K562 (cell line): Measurements from ENCODE around the gene RTF2. TPM values are rescaled to one million over a fixed set of nuclear protein-coding genes. Genes with fewer than 3 reads are reported as not detected.
A peak's percentile ranks its signal among the peaks of the same experiment; 100 is the strongest.

Source experiments
- ATAC-seq: fragments of 200-7000 bp; cut with Tn5 transposase; 3 replicates; pipeline ENCODE4 v1.9.1; 2020; ENCODE audit warnings: moderate library complexity
- BruUV-seq: library from RNA; stranded (reverse); fragments of 400-500 nt; replicated peaks from 2 replicates; lab custom pipeline; 2021; lab: Mats Ljungman, UMichigan
- CTCF ChIA-PET: fragments of 300-600 bp; formaldehyde crosslinking; extraction: SDS; loops from one replicate; lab custom pipeline; 2021; ENCODE audit warnings: low intra/inter-chr PET ratio; lab: Yijun Ruan, JAX
- POLR2A ChIA-PET: fragments of 300-600, 350-650 bp; sonication (Branson Sonifier 250); formaldehyde crosslinking; extraction: SDS; loops from one replicate; lab custom pipeline; 2021; ENCODE audit warnings: antibody characterized with exemption, inconsistent platforms; lab: Yijun Ruan, JAX
- DNase-seq, 4 experiments: peaks; one replicate each; pipeline versions ENCODE4 v3.0.0 to v3.0.0-alpha.2; 2011 to 2018; ENCODE audit warnings: low spot score in 3 of 4, mixed read lengths in 3 of 4; ENCODE audit errors: extremely low read depth in 1 of 4
- FAIRE-seq: peaks from 2 replicates; lab custom pipeline; 2011; peaks lifted over from hg19 to GRCh38; lab: Jason Lieb, UNC
- H2AFZ ChIP-seq: 2 replicates; pipeline ENCODE4 v1.6.0; 2011; ENCODE audit warnings: low read depth, low read length, control low read depth, inconsistent platforms
- H3K27ac ChIP-seq: fragments of 200-600 bp; 3 replicates; pipeline ENCODE4 v1.8.0; 2011; ENCODE audit warnings: low read depth, mild to moderate bottlenecking, control low read depth, inconsistent platforms, low read length, moderate library complexity, mixed read lengths; ENCODE audit errors: extremely low read depth
- H3K27me3 ChIP-seq, 2 experiments: fragments of 300-600 bp in 1 of 2; 2 replicates in 1 of 2; 3 replicates in 1 of 2; pipeline versions ENCODE4 v1.6.0 to v1.8.0; 2011; ENCODE audit warnings: inconsistent platforms in 2 of 2, low read length in 2 of 2, mild to moderate bottlenecking in 1 of 2, mixed read lengths in 1 of 2, moderate library complexity in 1 of 2; ENCODE audit not compliant: control insufficient read depth in 2 of 2, insufficient read depth in 2 of 2
- H3K36me3 ChIP-seq: fragments of 300-600 bp; 3 replicates; pipeline ENCODE4 v1.8.0; 2011; ENCODE audit warnings: mild to moderate bottlenecking, low read length, inconsistent platforms; ENCODE audit not compliant: control insufficient read depth, insufficient read depth
- H3K4me1 ChIP-seq, 2 experiments: fragments of 200-600 bp in 1 of 2; replicated peaks in 1 of 2; 2 replicates in 1 of 2; 3 replicates in 1 of 2; pipeline versions ENCODE4 v1.5.1 to v1.8.0; 2011; ENCODE audit warnings: inconsistent platforms in 2 of 2, low read length in 2 of 2, mild to moderate bottlenecking in 1 of 2, mixed read lengths in 1 of 2, moderate library complexity in 1 of 2; ENCODE audit not compliant: control insufficient read depth in 2 of 2, insufficient read depth in 2 of 2
- H3K4me2 ChIP-seq: 2 replicates; pipeline ENCODE4 v1.6.1; 2011; ENCODE audit warnings: low read length, control low read depth, inconsistent platforms, mixed read lengths; ENCODE audit not compliant: insufficient read depth
- H3K4me3 ChIP-seq: fragments of 200-600 bp; sonication (generic), shearing (Covaris generic); 2 replicates; pipeline ENCODE4 v1.5.1; 2016; ENCODE audit warnings: control low read depth, inconsistent platforms
- H3K79me2 ChIP-seq: fragments of 200-600 bp; 3 replicates; pipeline ENCODE4 v1.8.0; 2011; ENCODE audit warnings: low read length, inconsistent platforms; ENCODE audit not compliant: control insufficient read depth, insufficient read depth
- H3K9ac ChIP-seq, 2 experiments: 2 replicates each; pipeline versions ENCODE4 v1.6.0 to v1.6.1; 2011; ENCODE audit warnings: low read depth in 2 of 2, low read length in 2 of 2, control low read depth in 1 of 2, inconsistent platforms in 1 of 2, mild to moderate bottlenecking in 1 of 2, mixed read lengths in 1 of 2; ENCODE audit not compliant: insufficient read depth in 1 of 2
- H3K9me1 ChIP-seq: one replicate; pipeline ENCODE4 v1.6.0; 2011; ENCODE audit warnings: inconsistent platforms, mild to moderate bottlenecking, low read length, moderate library complexity; ENCODE audit not compliant: control insufficient read depth, insufficient read depth
- H3K9me3 ChIP-seq: replicated peaks from 2 replicates; pipeline ENCODE4 v1.5.1; 2011; ENCODE audit warnings: low read depth, low read length, inconsistent platforms; ENCODE audit not compliant: control insufficient read depth, insufficient read depth
- H4K20me1 ChIP-seq: replicated peaks from 2 replicates; pipeline ENCODE4 v1.6.1; 2011; ENCODE audit warnings: low read length, inconsistent platforms, mixed read lengths; ENCODE audit not compliant: control insufficient read depth, insufficient read depth
- CTBP1 ChIP-seq: fragments of 450-650 bp; IDR thresholded peaks from 2 replicates; pipeline ENCODE4 v1.6.1; 2016; ENCODE audit warnings: borderline replicate concordance
- DMBX1 ChIP-seq: fragments of 250-450 bp; sonication (Bioruptor Pico); IDR thresholded peaks from 2 replicates; pipeline ENCODE4 v1.8.0; 2022; ENCODE audit warnings: inconsistent platforms, mild to moderate bottlenecking, moderate library complexity, borderline replicate concordance
- GABPA ChIP-seq: fragments of 200-800 bp; sonication (Bioruptor generic); conservative IDR thresholded peaks from 2 replicates; pipeline ENCODE4 v1.6.1; 2016; ENCODE audit warnings: low read depth, missing genetic modification characterization, missing compliant biosample characterization
- TSC22D4 ChIP-seq: fragments of 450-650 bp; IDR thresholded peaks from 2 replicates; pipeline ENCODE4 v1.6.1; 2016; ENCODE audit warnings: missing genetic modification characterization, missing biosample characterization, control low read depth
- ZNF586 ChIP-seq: fragments of 450-650 bp; formaldehyde crosslinking; conservative IDR thresholded peaks from 2 replicates; pipeline ENCODE4 v1.4.0; 2020; ENCODE audit warnings: mild to moderate bottlenecking, moderate library complexity
- ZNF764 ChIP-seq: fragments of 250-450 bp; sonication (Bioruptor Pico); IDR thresholded peaks from 2 replicates; pipeline ENCODE4 v1.4.0; 2020; ENCODE audit warnings: low read depth, mild to moderate bottlenecking, moderate library complexity
- WGBS: fragments of 100-300 bp; shearing (Covaris generic); methylation state at CpG from one replicate; pipeline ENCODE4 v1.1.6; 2016; ENCODE audit warnings: low coverage, mixed read lengths; ENCODE audit not compliant: insufficient coverage; ENCODE audit errors: missing lambda C conversion rate; 5-methylcytosine and 5-hydroxymethylcytosine counted together
- in situ Hi-C: fragments of 300-500 bp; cut with MboI; formaldehyde crosslinking; loops from 4 replicates; pipeline ENCODE4 v1.15.0; 2018; ENCODE audit warnings: inconsistent platforms, mixed read lengths
- intact Hi-C: fragments of 100-400 bp; cut with micrococcal nuclease; formaldehyde crosslinking; loops from 2 replicates; pipeline ENCODE4 v1.14.2; 2022
- polyA plus RNA-seq, 8 experiments: library from polyadenylated mRNA; depleted of rRNA in 4 of 8; stranded (reverse) in 5 of 8; unstranded in 3 of 8; fragments of >200 nt; fragmentation: Nextera tagmentation in 2 of 8; fragmentation: Illumina TruSeq in 1 of 8; extraction: Ambion mirVana in 2 of 8; extraction: Trizol in 1 of 8; gene quantifications; 2 replicates each; pipeline versions ENCODE4 v1.2.1 to v1.2.3, GENCODE V29; 2011 to 2014; ENCODE audit warnings: inconsistent platforms in 1 of 8, missing spikeins in 1 of 8
- total RNA-seq, 7 experiments: library from RNA; depleted of rRNA in 6 of 7; stranded (reverse); fragments of >200 nt in 6 of 7; fragmentation: Illumina TruSeq in 2 of 7; extraction: Trizol in 2 of 7; gene quantifications; 2 replicates each; pipeline versions ENCODE4 v1.2.1 to v1.2.3, GENCODE V29; 2011 to 2021; ENCODE audit warnings: low replicate concordance in 1 of 7
- TF ChIP-seq, protein P1 (sequence below): sonication (generic); formaldehyde crosslinking; IDR thresholded peaks from 2 replicates; pipeline ENCODE4 v1.5.0; 2020; ENCODE audit warnings: missing genetic modification reagents
- TF ChIP-seq, protein P2 (sequence below): fragments of 450-650 bp; IDR thresholded peaks from 2 replicates; pipeline ENCODE4 v1.6.1; 2018; ENCODE audit warnings: mild to moderate bottlenecking, low read depth; ENCODE audit not compliant: partially characterized antibody
- TF ChIP-seq, protein P3 (sequence below): fragments of 450-650 bp; IDR thresholded peaks from one replicate; pipeline ENCODE4 v1.6.1; 2018; ENCODE audit warnings: mild to moderate bottlenecking, moderate library complexity; ENCODE audit not compliant: partially characterized antibody
- TF ChIP-seq, protein P4 (sequence below), 2 experiments: fragments of 450-650 bp in 1 of 2; sonication (generic) in 1 of 2; formaldehyde crosslinking in 1 of 2; IDR thresholded peaks in 1 of 2; conservative IDR thresholded peaks in 1 of 2; 2 replicates each; pipeline versions ENCODE4 v1.6.1 to v1.8.1; 2016 to 2023; ENCODE audit warnings: mild to moderate bottlenecking in 2 of 2, moderate library complexity in 2 of 2, inconsistent platforms in 1 of 2, missing genetic modification reagents in 1 of 2
- TF ChIP-seq, protein P5 (sequence below), 3 experiments: IDR thresholded peaks in 2 of 3; conservative IDR thresholded peaks in 1 of 3; 2 replicates each; pipeline ENCODE4 v1.5.1; 2011 to 2012; ENCODE audit warnings: low read length in 3 of 3, mild to moderate bottlenecking in 3 of 3, control low read depth in 2 of 3, improper control_type of control experiment in 1 of 3, inconsistent platforms in 1 of 3, low read depth in 1 of 3, mixed read lengths in 1 of 3, moderate library complexity in 1 of 3; ENCODE audit not compliant: insufficient read depth in 2 of 3
- TF ChIP-seq, protein P6 (sequence below): fragments of 450-650 bp; formaldehyde crosslinking; IDR thresholded peaks from 2 replicates; pipeline ENCODE4 v1.4.0; 2022; ENCODE audit warnings: missing genetic modification characterization

The RTF2 gene
- total and polyA plus RNA-seq, 9 of the 15 experiments (the other 6 are each of a cell fraction or from before 2014, with no cell fraction given) = 67.0 to 177 (median 84.9) TPM

DNA sequence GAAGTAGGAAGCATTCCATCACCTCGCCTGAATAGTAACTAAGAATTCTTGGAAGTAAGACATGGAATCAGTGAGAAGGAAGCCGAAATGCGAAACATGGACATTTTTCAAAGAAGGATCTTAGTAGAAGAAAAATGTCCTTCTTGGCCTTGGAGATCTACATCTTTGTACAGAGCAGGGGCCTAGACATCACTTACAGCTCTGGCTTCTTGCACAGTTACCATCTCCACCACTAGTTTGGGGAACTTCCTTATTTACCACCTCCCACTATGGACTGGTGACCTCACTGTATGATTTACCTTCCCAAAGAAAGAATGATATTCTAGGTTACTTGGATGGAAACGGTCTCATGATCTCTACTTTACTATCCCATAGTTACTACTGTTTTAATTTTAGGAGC, 40.6 kb upstream of the RTF2 start:
- peaks cover 29 to 57% of the 10 kb centered on the region in 2 experiments for H3K4me1 ChIP-seq
- POLR2A ChIA-PET = interaction anchor here (0.5 to 2.1 kb wide), 8 partner anchors 10 to 189 kb away, joined by 3 to 8 read pairs (median 5); partner anchors contain the start of genes AURKA and CSTF1
- no peaks in the 10 kb centered on the region for H3K9me3 ChIP-seq
- WGBS = 51% methylated on average over 4 of the region's 4 CpGs
- H2AFZ ChIP-seq = no peak overlapping the region
- ATAC-seq = peak; percentile 78
- no peaks in the 10 kb centered on the region for H3K9me1 ChIP-seq
- peaks cover 99% of the 10 kb centered on the region for H3K79me2 ChIP-seq
- CTCF ChIA-PET = no interaction called here
- no peak overlapping the region for H3K4me3 ChIP-seq
- H3K27me3 ChIP-seq = no peaks in the 10 kb centered on the region
- DNase-seq = no peak
- H3K27ac ChIP-seq = peak overlapping the region; percentile 50
- BruUV-seq = no TSS peak
- H3K9ac ChIP-seq = no peak overlapping the region
- no peak for FAIRE-seq
- in situ Hi-C loops (no loop called here), intact Hi-C loops (loop anchor here (2.0 kb wide), 1 partner anchor 15 kb away; the partner anchor contains the start of gene CASS4)
- peak overlapping the region; percentile 13 for H3K4me2 ChIP-seq
- peaks cover 85% of the 10 kb centered on the region for H3K36me3 ChIP-seq
- H4K20me1 ChIP-seq = peaks cover 31% of the 10 kb centered on the region
- TF ChIP-seq GABPA (tag) = no peak
- no peak for TF ChIP-seq ZNF764 (CRISPR knock-in tag)
- TF ChIP-seq, protein P1, sequence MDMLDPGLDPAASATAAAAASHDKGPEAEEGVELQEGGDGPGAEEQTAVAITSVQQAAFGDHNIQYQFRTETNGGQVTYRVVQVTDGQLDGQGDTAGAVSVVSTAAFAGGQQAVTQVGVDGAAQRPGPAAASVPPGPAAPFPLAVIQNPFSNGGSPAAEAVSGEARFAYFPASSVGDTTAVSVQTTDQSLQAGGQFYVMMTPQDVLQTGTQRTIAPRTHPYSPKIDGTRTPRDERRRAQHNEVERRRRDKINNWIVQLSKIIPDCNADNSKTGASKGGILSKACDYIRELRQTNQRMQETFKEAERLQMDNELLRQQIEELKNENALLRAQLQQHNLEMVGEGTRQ (CRISPR knock-in tag) = no peak
- TF ChIP-seq ZNF586 (CRISPR knock-in tag) = no peak
- 0 out of 2 replicates have a peak, but pooled peaks have one; percentile 17 for TF ChIP-seq DMBX1 (CRISPR knock-in tag)
- peak; percentile 57 for TF ChIP-seq CTBP1
- TF ChIP-seq, protein P2, sequence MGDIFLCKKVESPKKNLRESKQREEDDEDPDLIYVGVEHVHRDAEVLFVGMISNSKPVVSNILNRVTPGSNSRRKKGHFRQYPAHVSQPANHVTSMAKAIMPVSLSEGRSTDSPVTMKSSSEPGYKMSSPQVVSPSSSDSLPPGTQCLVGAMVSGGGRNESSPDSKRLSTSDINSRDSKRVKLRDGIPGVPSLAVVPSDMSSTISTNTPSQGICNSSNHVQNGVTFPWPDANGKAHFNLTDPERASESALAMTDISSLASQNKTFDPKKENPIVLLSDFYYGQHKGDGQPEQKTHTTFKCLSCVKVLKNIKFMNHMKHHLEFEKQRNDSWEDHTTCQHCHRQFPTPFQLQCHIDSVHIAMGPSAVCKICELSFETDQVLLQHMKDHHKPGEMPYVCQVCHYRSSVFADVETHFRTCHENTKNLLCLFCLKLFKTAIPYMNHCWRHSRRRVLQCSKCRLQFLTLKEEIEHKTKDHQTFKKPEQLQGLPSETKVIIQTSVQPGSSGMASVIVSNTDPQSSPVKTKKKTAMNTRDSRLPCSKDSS = no peak
- TF ChIP-seq, protein P3, sequence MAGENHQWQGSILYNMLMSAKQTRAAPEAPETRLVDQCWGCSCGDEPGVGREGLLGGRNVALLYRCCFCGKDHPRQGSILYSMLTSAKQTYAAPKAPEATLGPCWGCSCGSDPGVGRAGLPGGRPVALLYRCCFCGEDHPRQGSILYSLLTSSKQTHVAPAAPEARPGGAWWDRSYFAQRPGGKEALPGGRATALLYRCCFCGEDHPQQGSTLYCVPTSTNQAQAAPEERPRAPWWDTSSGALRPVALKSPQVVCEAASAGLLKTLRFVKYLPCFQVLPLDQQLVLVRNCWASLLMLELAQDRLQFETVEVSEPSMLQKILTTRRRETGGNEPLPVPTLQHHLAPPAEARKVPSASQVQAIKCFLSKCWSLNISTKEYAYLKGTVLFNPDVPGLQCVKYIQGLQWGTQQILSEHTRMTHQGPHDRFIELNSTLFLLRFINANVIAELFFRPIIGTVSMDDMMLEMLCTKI = no peak
- TF ChIP-seq, protein P4, sequence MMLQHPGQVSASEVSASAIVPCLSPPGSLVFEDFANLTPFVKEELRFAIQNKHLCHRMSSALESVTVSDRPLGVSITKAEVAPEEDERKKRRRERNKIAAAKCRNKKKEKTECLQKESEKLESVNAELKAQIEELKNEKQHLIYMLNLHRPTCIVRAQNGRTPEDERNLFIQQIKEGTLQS (IDR thresholded peaks at IDR 0.05) = peak; percentile 42; the same call in 1 of the 2 replicates
- TF ChIP-seq, protein P4 (CRISPR knock-in tag; conservative IDR thresholded peaks at IDR 0.05) = no peak
- TF ChIP-seq, protein P5, sequence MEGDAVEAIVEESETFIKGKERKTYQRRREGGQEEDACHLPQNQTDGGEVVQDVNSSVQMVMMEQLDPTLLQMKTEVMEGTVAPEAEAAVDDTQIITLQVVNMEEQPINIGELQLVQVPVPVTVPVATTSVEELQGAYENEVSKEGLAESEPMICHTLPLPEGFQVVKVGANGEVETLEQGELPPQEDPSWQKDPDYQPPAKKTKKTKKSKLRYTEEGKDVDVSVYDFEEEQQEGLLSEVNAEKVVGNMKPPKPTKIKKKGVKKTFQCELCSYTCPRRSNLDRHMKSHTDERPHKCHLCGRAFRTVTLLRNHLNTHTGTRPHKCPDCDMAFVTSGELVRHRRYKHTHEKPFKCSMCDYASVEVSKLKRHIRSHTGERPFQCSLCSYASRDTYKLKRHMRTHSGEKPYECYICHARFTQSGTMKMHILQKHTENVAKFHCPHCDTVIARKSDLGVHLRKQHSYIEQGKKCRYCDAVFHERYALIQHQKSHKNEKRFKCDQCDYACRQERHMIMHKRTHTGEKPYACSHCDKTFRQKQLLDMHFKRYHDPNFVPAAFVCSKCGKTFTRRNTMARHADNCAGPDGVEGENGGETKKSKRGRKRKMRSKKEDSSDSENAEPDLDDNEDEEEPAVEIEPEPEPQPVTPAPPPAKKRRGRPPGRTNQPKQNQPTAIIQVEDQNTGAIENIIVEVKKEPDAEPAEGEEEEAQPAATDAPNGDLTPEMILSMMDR (IDR thresholded peaks at IDR 0.05 in 2 of 3, conservative IDR thresholded peaks at IDR 0.05 in 1 of 3; ENCODE audit: insufficient read depth in 2 of 3, low read depth in 1 of 3, low read length in 3 of 3) = 0 out of 6 replicates have a peak, but pooled peaks of 1 of the 3 experiments have one; percentile 12
- TF ChIP-seq, protein P6, sequence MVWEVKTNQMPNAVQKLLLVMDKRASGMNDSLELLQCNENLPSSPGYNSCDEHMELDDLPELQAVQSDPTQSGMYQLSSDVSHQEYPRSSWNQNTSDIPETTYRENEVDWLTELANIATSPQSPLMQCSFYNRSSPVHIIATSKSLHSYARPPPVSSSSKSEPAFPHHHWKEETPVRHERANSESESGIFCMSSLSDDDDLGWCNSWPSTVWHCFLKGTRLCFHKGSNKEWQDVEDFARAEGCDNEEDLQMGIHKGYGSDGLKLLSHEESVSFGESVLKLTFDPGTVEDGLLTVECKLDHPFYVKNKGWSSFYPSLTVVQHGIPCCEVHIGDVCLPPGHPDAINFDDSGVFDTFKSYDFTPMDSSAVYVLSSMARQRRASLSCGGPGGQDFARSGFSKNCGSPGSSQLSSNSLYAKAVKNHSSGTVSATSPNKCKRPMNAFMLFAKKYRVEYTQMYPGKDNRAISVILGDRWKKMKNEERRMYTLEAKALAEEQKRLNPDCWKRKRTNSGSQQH = no peak
- TF ChIP-seq TSC22D4 (tag) = no peak
